GM12875 (cell line): Measurements from ENCODE around the gene UTS2R.

Experiments
- H3K4me3 ChIP-seq: one replicate; pipeline ENCODE4 v1.5.1; 2011; ENCODE audit warnings: low read depth, low read length, control low read depth
- TF ChIP-seq, protein P1 (sequence below): IDR thresholded peaks from 2 replicates; pipeline ENCODE4 v1.5.1; 2011; ENCODE audit warnings: low read depth, mild to moderate bottlenecking, control low read depth, inconsistent platforms, low read length, moderate library complexity, borderline replicate concordance; ENCODE audit not compliant: insufficient read depth

The UTS2R gene

DNA sequence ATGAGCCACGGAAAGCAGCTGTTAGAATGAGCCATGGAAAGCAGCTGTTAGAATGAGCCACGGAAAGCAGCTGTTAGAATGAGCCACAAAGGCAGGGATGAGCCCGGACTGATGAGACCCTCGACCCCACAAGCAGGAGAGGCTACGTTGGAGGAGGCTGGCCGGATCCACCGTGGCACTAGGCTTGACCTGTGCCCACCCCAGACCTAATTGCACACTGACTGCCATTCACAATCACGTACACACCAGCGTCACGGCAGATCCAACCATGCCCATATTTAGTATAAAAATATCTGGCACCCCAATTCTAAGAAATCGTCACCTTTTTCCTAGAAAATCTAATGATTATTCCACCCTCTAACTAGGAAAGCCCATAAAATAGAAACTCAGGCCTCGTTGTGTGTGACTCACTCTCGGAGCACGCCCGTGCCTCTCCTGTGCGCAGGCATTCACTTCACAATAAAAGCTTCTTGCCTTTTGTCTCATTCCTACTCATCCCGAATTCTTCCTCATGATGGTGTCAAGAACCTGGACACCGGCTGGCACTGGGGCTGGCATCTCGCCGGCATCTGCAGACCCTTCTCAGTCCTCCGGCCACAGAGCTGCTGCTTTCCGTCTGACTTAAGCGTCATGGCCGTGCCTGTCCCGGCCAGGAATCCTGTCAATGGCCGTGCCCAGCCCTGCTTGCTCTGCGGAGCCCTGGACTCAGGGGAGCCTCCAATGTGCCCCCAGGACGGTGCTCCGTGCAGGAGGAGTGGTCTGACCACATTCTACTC lies 32.5 kb upstream of the UTS2R start:
- no peak overlapping the region for H3K4me3 ChIP-seq

GRCh38 chr17:82339634-82340580 lies 31.7 kb upstream of the UTS2R start:
- TF ChIP-seq, protein P1, sequence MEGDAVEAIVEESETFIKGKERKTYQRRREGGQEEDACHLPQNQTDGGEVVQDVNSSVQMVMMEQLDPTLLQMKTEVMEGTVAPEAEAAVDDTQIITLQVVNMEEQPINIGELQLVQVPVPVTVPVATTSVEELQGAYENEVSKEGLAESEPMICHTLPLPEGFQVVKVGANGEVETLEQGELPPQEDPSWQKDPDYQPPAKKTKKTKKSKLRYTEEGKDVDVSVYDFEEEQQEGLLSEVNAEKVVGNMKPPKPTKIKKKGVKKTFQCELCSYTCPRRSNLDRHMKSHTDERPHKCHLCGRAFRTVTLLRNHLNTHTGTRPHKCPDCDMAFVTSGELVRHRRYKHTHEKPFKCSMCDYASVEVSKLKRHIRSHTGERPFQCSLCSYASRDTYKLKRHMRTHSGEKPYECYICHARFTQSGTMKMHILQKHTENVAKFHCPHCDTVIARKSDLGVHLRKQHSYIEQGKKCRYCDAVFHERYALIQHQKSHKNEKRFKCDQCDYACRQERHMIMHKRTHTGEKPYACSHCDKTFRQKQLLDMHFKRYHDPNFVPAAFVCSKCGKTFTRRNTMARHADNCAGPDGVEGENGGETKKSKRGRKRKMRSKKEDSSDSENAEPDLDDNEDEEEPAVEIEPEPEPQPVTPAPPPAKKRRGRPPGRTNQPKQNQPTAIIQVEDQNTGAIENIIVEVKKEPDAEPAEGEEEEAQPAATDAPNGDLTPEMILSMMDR: no peak
- H3K4me3 ChIP-seq: no peak overlapping the region

More for the DNA sequence above, 32.5 kb upstream of the UTS2R start:
- TF ChIP-seq, protein P1: no peak

GRCh38 chr17:82342361-82343079 lies 29.0 kb upstream of the UTS2R start:
- no peak overlapping the region for H3K4me3 ChIP-seq
- TF ChIP-seq, protein P1: no peak

GRCh38 chr17:82343560-82343959 lies 28.0 kb upstream of the UTS2R start:
- no peak overlapping the region for H3K4me3 ChIP-seq
- TF ChIP-seq, protein P1: no peak

DNA sequence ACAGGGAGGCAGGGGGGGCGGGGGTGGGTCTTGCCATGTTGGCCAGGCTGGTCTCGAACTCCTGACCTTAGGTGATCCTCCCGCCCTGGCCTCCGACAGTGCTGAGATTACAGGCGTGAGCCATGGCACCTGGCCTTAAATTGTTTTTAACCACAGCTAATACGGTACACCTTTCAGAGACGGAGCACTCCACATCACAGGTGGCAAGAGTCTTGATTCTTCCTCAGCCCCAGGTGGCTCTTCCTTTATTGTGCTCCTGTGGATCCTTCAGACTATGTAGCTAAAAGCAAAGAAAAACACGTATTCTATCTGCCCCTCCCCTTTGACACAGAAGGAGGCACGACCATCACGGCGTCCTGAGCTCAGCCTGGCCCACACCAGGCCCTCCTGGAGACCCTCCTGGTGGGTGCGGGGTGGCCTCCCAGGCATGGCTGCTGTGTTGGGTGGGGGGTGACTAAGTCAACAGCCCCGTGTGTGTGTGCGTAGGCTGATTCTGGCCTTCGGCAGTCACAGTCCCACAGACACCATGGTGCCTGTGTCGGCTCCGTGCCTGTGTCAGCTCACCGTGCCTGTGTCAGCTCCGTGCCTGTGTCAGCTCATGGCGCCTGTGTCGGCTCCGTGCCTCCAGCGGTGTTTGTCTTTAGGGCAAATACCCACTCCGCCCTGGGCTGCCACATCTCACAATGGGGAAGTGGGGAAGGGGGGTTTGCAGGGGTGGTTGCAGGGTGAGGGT lies 27.2 kb upstream of the UTS2R start:
- no peak overlapping the region for H3K4me3 ChIP-seq
- TF ChIP-seq, protein P1: no peak
